ENCODE measurements around the gene CBLL1. TPM values are rescaled to one million over a fixed set of nuclear protein-coding genes. Genes with fewer than 3 reads are reported as not detected.

Gene CBLL1
- total RNA-seq, 1 donor from 2014 or later: 25.3 TPM

- DNase-seq (ENCODE audit: low spot score in 2 of 2, unreplicated experiment in 2 of 2): no peak
- Mint-ChIP-seq H3K4me1 (no peaks in the 10 kb centered on the region), H3K27me3 (ENCODE audit: low read depth) (peaks cover 36% of the 10 kb centered on the region), H3K9me3 (peaks cover 2% of the 10 kb centered on the region), H3K27ac (no peak overlapping the region), H3K36me3 (no peaks in the 10 kb centered on the region), H3K4me3 (no peak overlapping the region)
- no peak for TF ChIP-seq CTCF (IDR thresholded peaks at IDR 0.05; ENCODE audit: unreplicated experiment)
These were observed 48.4 kb downstream of the CBLL1 start for GRCh38 chr7:107792364-107792763.

- TF ChIP-seq CTCF (IDR thresholded peaks at IDR 0.05; ENCODE audit: unreplicated experiment): no peak
- Mint-ChIP-seq H3K27ac (no peak overlapping the region), H3K4me3 (no peak overlapping the region), H3K9me3 (no peaks in the 10 kb centered on the region), H3K4me1 (no peaks in the 10 kb centered on the region), H3K27me3 (ENCODE audit: low read depth) (peaks cover 46% of the 10 kb centered on the region), H3K36me3 (no peaks in the 10 kb centered on the region)
- DNase-seq (ENCODE audit: low spot score in 2 of 2, unreplicated experiment in 2 of 2): no peak
These were observed 55.8 kb downstream of the CBLL1 start for GRCh38 chr7:107799647-107800264.

GRCh38 chr7:107803009-107803610, 59.2 kb downstream of the CBLL1 start, which contains the start of gene SLC26A3:
TSS of gene SLC26A3 (minus strand) at chr7:107803223. CDS start at chr7:107794509, 8,714 bp downstream.
- Mint-ChIP-seq H3K27ac (no peak within 1 kb of the TSS), H3K27me3 (ENCODE audit: low read depth) (peaks cover 43% of the 10 kb centered on the region)

GRCh38 chr7:107809179-107809578, 65.2 kb downstream of the CBLL1 start:
- Mint-ChIP-seq H3K4me1 (no peaks in the 10 kb centered on the region), H3K4me3 (no peak overlapping the region)

More at GRCh38 chr7:107803009-107803610, 59.2 kb downstream of the CBLL1 start, which contains the start of gene SLC26A3:
- H3K4me1 Mint-ChIP-seq: no peaks in the 10 kb centered on the region
- H3K36me3 Mint-ChIP-seq: no peaks in the 10 kb centered on the region
- no peak for TF ChIP-seq CTCF (IDR thresholded peaks at IDR 0.05; ENCODE audit: unreplicated experiment)
- H3K4me3 Mint-ChIP-seq: no peak within 1 kb of the TSS
- no peaks in the 10 kb centered on the region for H3K9me3 Mint-ChIP-seq
- DNase-seq (ENCODE audit: low spot score in 2 of 2, unreplicated experiment in 2 of 2): no peak

DNA sequence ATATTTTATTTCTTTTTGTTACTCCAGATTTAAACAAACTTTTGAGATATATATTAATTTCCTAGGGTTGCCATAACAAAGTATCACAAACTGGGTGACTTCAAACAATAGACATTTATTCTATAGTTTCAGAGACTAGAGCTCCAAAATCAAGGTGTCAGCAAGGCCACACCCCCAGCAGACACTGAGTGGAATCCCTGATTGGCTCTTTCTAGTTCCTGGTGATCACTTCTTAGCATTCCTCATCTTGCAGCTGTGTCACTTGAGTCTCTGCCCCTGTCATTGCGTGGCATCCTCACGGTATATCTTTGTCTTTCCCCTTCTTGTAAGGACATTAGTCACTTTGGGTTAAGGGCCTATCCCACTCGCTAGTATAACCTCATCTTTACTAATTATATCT, 66.7 kb downstream of the CBLL1 start:
- Mint-ChIP-seq H3K36me3 (no peaks in the 10 kb centered on the region), H3K9me3 (no peaks in the 10 kb centered on the region), H3K27me3 (ENCODE audit: low read depth) (no peaks in the 10 kb centered on the region), H3K4me1 (peaks cover 4% of the 10 kb centered on the region), H3K4me3 (no peak overlapping the region), H3K27ac (no peak overlapping the region)
- DNase-seq (ENCODE audit: low spot score in 2 of 2, unreplicated experiment in 2 of 2): no peak
- TF ChIP-seq CTCF (IDR thresholded peaks at IDR 0.05; ENCODE audit: unreplicated experiment): no peak

More at GRCh38 chr7:107809179-107809578, 65.2 kb downstream of the CBLL1 start:
- H3K27ac Mint-ChIP-seq: no peak overlapping the region
- no peak for DNase-seq (ENCODE audit: low spot score in 2 of 2, unreplicated experiment in 2 of 2)
- peaks cover 8% of the 10 kb centered on the region for H3K27me3 Mint-ChIP-seq (ENCODE audit: low read depth)
- no peaks in the 10 kb centered on the region for H3K36me3 Mint-ChIP-seq
- H3K9me3 Mint-ChIP-seq: no peaks in the 10 kb centered on the region
- TF ChIP-seq CTCF (IDR thresholded peaks at IDR 0.05; ENCODE audit: unreplicated experiment): no peak

Other genes starting within 250 kb of the CBLL1 start
- gene COG5, start 180.2 kb upstream of the CBLL1 start, total RNA-seq: 47.7 to 52.0 TPM (median 48.1 TPM) in 3 replicates
- 10.8 to 14.1 TPM (median 12.8 TPM) in 3 replicates for gene DUS4L, start 180.2 kb upstream of the CBLL1 start, total RNA-seq
- 28.1 to 31.9 TPM (median 30.0 TPM) in 3 replicates for gene BCAP29, start 163.9 kb upstream of the CBLL1 start, total RNA-seq
- gene SLC26A4, start 83.3 kb upstream of the CBLL1 start, total RNA-seq: 0.14 to 0.16 TPM in 2 of 3 replicates, not detected in the other
- gene SLC26A3, start 59.1 kb downstream of the CBLL1 start, total RNA-seq: not detected in 3 replicates
- gene DLD, start 147.0 kb downstream of the CBLL1 start, total RNA-seq: 58.3 to 61.5 TPM (median 61.4 TPM) in 3 replicates

Measured in mesothelial cell of epicardium (in vitro differentiated cells).